ENCODE data around the gene ACTR6. TPM values are rescaled to one million over a fixed set of nuclear protein-coding genes. Genes with fewer than 3 reads are reported as not detected.
A peak's percentile ranks its signal among the peaks of the same experiment; 100 is the strongest.

The ACTR6 gene
- polyA plus RNA-seq, 1 experiment = 5.6 TPM

DNA sequence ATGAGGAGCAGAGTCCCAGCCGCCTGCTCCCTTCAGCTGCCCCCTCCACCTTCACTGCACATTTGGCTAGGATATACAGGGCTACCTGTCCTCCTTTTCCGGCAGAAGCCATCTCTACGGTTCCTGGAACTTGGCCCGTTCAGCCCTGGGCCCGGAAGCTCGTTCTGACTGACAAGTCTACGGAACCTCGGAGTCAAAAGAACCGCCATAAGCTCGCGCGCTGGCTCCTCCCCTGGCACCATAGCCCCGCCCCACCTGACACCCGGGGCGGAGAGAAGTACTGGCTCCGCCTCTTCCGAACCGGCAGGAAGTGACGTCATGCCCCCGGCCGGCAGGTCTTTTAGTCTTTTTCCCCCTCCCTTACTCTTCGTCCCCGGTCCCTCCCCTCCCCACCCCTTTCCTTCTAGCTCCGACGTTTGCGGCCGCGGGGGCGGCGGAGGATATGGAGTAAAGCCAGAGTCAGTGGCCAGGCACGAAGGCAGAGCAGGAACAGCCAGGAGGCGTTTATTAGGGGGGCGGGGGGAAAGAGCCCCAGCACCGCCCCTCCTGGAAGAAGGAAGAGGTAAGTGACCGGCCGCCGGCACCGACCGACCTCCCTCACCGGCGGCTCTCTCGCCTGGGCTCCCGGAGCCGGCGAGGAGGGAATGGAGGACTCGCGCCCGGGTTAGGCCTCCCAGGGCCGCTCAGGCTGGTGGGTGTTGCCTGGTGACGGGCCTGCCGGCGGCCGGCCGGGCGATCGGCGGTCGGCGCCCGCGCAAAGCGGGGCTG lies 66.4 kb downstream of the ACTR6 start, which contains the start of the genes DEPDC4 and SCYL2:
Gene DEPDC4, minus strand, starts transcription at position 245 of the 768 bp plus-strand sequence. Its CDS starts 3 bp downstream, at position 242.
Gene SCYL2, plus strand, starts transcription at position 343 of the 768 bp plus-strand sequence. CDS start 15,794 bp downstream, outside the sequence.
- Histone ChIP-seq H3K27me3 (ENCODE audit: control insufficient read depth, insufficient read depth, low read length) (no peaks in the 10 kb centered on the region), H3K36me3 (ENCODE audit: control insufficient read depth, insufficient read depth, low read length) (no peaks in the 10 kb centered on the region), H3K4me3 (ENCODE audit: low read depth, low read length) (peak within 1 kb of the TSS; percentile 49)
- ChIA-PET CTCF (interaction anchor here (0.7 to 1.1 kb wide), 3 partner anchors 13 to 145 kb away, joined by 3 to 5 read pairs (median 3); no protein-coding TSS in a partner anchor), POLR2A (interaction anchor here (0.5 to 0.7 kb wide), 3 partner anchors 55 to 852 kb away, joined by 3 to 11 read pairs (median 10); no protein-coding TSS in a partner anchor)
- TF ChIP-seq, protein P1, sequence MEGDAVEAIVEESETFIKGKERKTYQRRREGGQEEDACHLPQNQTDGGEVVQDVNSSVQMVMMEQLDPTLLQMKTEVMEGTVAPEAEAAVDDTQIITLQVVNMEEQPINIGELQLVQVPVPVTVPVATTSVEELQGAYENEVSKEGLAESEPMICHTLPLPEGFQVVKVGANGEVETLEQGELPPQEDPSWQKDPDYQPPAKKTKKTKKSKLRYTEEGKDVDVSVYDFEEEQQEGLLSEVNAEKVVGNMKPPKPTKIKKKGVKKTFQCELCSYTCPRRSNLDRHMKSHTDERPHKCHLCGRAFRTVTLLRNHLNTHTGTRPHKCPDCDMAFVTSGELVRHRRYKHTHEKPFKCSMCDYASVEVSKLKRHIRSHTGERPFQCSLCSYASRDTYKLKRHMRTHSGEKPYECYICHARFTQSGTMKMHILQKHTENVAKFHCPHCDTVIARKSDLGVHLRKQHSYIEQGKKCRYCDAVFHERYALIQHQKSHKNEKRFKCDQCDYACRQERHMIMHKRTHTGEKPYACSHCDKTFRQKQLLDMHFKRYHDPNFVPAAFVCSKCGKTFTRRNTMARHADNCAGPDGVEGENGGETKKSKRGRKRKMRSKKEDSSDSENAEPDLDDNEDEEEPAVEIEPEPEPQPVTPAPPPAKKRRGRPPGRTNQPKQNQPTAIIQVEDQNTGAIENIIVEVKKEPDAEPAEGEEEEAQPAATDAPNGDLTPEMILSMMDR (IDR thresholded peaks at IDR 0.05; ENCODE audit: insufficient read depth, low read depth, low read length) = 0 out of 2 replicates have a peak, but pooled peaks have one; percentile 9
- peak; percentile 88 for DNase-seq (ENCODE audit: low read depth)

GRCh38 chr12:100267603-100268281 lies 67.1 kb downstream of the ACTR6 start:
- H3K27me3 ChIP-seq (ENCODE audit: control insufficient read depth, insufficient read depth, low read length) = no peaks in the 10 kb centered on the region
- DNase-seq (ENCODE audit: low read depth) = peak; percentile 7
- ChIA-PET POLR2A (no interaction called here), CTCF (interaction anchor here (0.9 to 1.1 kb wide), 2 partner anchors 12 to 144 kb away, joined by 3 to 5 read pairs; no protein-coding TSS in a partner anchor)
- H3K4me3 ChIP-seq (ENCODE audit: low read depth, low read length) = peak overlapping the region; percentile 49
- TF ChIP-seq, protein P1 (IDR thresholded peaks at IDR 0.05; ENCODE audit: insufficient read depth, low read depth, low read length) = no peak
- no peaks in the 10 kb centered on the region for H3K36me3 ChIP-seq (ENCODE audit: control insufficient read depth, insufficient read depth, low read length)

DNA sequence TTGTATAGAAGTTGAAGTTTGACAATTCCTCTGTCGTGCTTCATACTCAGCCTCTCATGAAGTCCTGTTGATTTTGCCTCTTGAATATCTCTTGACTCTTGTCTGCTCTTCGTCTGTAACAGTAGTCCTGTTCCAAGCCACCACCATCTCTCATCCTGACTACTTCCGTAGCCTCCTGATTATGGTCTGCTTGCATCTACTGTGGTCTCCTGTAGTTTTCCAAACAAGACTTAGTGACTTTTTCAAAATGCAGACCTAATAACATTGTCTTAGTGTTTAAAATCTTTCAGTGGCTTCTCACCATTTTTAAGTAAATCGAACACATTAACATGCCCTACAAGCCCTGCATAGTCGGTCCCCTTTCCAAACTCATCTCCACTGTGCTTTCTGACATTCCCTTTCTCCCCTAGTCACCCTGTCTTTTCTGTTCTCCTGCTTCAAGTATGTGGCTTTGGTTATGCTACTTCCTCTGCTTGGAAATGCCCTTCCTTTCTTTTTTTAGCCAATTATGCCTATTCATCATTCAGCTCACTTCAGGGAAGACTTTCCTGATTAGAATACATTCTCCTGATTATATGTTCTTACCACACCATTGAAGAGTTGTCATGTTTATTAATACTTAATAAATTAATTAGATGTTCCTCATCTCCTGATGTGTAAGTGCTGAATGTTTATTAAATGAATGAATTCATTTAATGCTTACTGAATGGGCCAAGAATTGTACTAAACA lies 68.4 kb downstream of the ACTR6 start:
- H3K36me3 ChIP-seq (ENCODE audit: control insufficient read depth, insufficient read depth, low read length) = no peaks in the 10 kb centered on the region
- CTCF ChIA-PET = interaction anchor here (1.2 kb wide), 1 partner anchor 10 kb away, joined by 3 read pairs; no protein-coding TSS in a partner anchor
- POLR2A ChIA-PET = no interaction called here
- TF ChIP-seq, protein P1 (IDR thresholded peaks at IDR 0.05; ENCODE audit: insufficient read depth, low read depth, low read length) = no peak
- no peaks in the 10 kb centered on the region for H3K27me3 ChIP-seq (ENCODE audit: control insufficient read depth, insufficient read depth, low read length)
- peak overlapping the region; percentile 49 for H3K4me3 ChIP-seq (ENCODE audit: low read depth, low read length)
- no peak for DNase-seq (ENCODE audit: low read depth)

DNA sequence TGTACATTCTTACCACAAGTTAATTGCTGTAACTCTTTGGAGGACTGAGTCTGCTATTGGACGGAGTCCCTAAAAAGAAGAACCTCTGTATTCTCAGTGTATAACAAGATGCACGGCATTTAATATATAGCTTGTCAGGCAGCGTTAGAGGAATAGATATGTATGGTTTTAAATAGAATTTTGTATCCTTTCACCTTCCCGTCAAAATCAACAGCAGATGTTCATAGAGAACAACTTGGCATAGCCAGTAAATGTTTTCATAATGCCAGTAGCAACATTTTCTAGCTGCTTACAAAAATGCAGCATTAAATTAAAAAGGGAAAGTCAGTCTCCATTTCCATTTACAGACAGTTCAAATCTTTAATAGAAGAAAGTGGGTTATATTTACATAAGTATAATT lies 73.2 kb downstream of the ACTR6 start:
- ChIA-PET CTCF (no interaction called here), POLR2A (no interaction called here)
- Histone ChIP-seq H3K4me3 (ENCODE audit: low read depth, low read length) (no peak overlapping the region), H3K27me3 (ENCODE audit: control insufficient read depth, insufficient read depth, low read length) (no peaks in the 10 kb centered on the region), H3K36me3 (ENCODE audit: control insufficient read depth, insufficient read depth, low read length) (no peaks in the 10 kb centered on the region)
- TF ChIP-seq, protein P1 (IDR thresholded peaks at IDR 0.05; ENCODE audit: insufficient read depth, low read depth, low read length) = no peak
- no peak for DNase-seq (ENCODE audit: low read depth)

Small RNA genes lying within 50 kb of the gene (small RNA-seq; reads per million reads assigned to genes)
- gene MIR1827 (ENCODE audit: insufficient read length, low read depth, low replicate concordance) = not detected
- gene RF00019 (ENCODE audit: insufficient read length, low read depth, low replicate concordance) = not detected
- not detected for gene RN7SL176P (ENCODE audit: insufficient read length, low read depth, low replicate concordance)

Other genes with a start within 250 kb of the ACTR6 start
- 0.27 TPM in 2 replicates for gene ANKS1B, start 215.9 kb upstream of the ACTR6 start, polyA plus RNA-seq (2011; rRNA removed)
- gene BLTP3B, start 57.9 kb upstream of the ACTR6 start, polyA plus RNA-seq (2011; rRNA removed) = 11.9 and 19.3 TPM in 2 replicates
- gene DEPDC4, start 66.3 kb downstream of the ACTR6 start, polyA plus RNA-seq (2011; rRNA removed) = 0.28 and 0.43 TPM in 2 replicates
- gene SCYL2, start 66.4 kb downstream of the ACTR6 start, polyA plus RNA-seq (2011; rRNA removed) = 12.4 and 31.0 TPM in 2 replicates
- gene SLC17A8, start 156.3 kb downstream of the ACTR6 start, polyA plus RNA-seq (2011; rRNA removed) = not detected in 2 replicates

All from BJ (cell line).